ENCODE results near the gene C2orf66. TPM values are rescaled to one million over a fixed set of nuclear protein-coding genes. Genes with fewer than 3 reads are reported as not detected.

Gene C2orf66
- total and polyA plus RNA-seq, 2 donors (not counting 1 experiment from before 2014, with no cell fraction given) = not detected

DNA sequence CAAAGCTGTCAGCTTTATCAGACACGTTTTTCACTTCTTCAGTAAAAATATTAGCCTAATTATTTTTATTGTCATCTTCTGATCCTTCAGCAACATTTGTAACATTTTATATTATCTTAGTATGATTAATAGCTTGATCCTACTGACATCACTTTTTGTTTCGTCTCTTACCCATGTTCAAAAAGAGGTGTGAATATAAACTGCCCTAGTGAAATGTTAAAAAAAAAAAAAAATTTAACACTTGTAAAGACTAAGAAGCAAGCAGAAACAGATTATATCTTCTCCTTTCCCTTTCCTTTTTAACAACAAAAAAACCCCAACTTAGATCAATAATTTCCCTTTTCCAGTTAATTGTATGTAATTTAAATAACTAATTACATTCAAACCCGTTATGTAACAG lies 36.2 kb upstream of the C2orf66 start:
- POLR2A ChIA-PET = no interaction called here
- Histone ChIP-seq H4K20me1 (ENCODE audit: control insufficient read depth, insufficient read depth, low read length, poor library complexity, severe bottlenecking) (no peaks in the 10 kb centered on the region), H3K4me1 (ENCODE audit: control insufficient read depth in 2 of 2, insufficient read depth in 2 of 2, low read length in 2 of 2) (no peaks in the 10 kb centered on the region), H3K79me2 (ENCODE audit: control insufficient read depth, insufficient read depth, low read length) (no peaks in the 10 kb centered on the region), H3K4me2 (replicated peaks; ENCODE audit: low read depth, low read length, poor library complexity, severe bottlenecking) (no peak overlapping the region), H2AFZ (ENCODE audit: insufficient read depth, low read depth, low read length, poor library complexity, severe bottlenecking) (no peak overlapping the region), H3K9ac (ENCODE audit: low read length) (no peak overlapping the region), H3K4me3 (ENCODE audit: control extremely low read depth in 1 of 5, extremely low read depth in 1 of 5, insufficient read depth in 1 of 5, low read depth in 2 of 5, low read length in 4 of 5) (no peak overlapping the region), H3K9me3 (ENCODE audit: control extremely low read depth in 1 of 3, control insufficient read depth in 2 of 3, insufficient read depth in 1 of 3, low read length in 2 of 3) (no peaks in the 10 kb centered on the region), H3K27ac (ENCODE audit: low read length in 2 of 2) (no peak overlapping the region), H3K36me3 (replicated peaks in 1 of 2; ENCODE audit: control extremely low read depth in 1 of 2, control insufficient read depth in 1 of 2, extremely low read depth in 1 of 2, insufficient read depth in 2 of 2, low read length in 1 of 2) (no peaks in the 10 kb centered on the region), H3K27me3 (replicated peaks in 1 of 4; ENCODE audit: control extremely low read depth in 1 of 4, control insufficient read depth in 3 of 4, insufficient read depth in 4 of 4, low read length in 3 of 4) (no peaks in the 10 kb centered on the region)
- CTCF ChIA-PET = no interaction called here
- WGBS (ENCODE audit: insufficient coverage) = no CpG with 5 or more reads among the region's 3 CpGs
- ATAC-seq (ENCODE audit: low read depth) (no peak), DNase-seq (no peak)
- TF ChIP-seq, protein P1, sequence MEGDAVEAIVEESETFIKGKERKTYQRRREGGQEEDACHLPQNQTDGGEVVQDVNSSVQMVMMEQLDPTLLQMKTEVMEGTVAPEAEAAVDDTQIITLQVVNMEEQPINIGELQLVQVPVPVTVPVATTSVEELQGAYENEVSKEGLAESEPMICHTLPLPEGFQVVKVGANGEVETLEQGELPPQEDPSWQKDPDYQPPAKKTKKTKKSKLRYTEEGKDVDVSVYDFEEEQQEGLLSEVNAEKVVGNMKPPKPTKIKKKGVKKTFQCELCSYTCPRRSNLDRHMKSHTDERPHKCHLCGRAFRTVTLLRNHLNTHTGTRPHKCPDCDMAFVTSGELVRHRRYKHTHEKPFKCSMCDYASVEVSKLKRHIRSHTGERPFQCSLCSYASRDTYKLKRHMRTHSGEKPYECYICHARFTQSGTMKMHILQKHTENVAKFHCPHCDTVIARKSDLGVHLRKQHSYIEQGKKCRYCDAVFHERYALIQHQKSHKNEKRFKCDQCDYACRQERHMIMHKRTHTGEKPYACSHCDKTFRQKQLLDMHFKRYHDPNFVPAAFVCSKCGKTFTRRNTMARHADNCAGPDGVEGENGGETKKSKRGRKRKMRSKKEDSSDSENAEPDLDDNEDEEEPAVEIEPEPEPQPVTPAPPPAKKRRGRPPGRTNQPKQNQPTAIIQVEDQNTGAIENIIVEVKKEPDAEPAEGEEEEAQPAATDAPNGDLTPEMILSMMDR (IDR thresholded peaks at IDR 0.05) = no peak
- Mint-ChIP-seq H3K27me3 (no peaks in the 10 kb centered on the region), H3K27ac (no peak overlapping the region), H3K4me1 (no peaks in the 10 kb centered on the region), H3K4me3 (no peak overlapping the region), H3K9me3 (ENCODE audit: insufficient read depth) (no peaks in the 10 kb centered on the region)
- intact Hi-C loops (cut with micrococcal nuclease) = no loop called here

DNA sequence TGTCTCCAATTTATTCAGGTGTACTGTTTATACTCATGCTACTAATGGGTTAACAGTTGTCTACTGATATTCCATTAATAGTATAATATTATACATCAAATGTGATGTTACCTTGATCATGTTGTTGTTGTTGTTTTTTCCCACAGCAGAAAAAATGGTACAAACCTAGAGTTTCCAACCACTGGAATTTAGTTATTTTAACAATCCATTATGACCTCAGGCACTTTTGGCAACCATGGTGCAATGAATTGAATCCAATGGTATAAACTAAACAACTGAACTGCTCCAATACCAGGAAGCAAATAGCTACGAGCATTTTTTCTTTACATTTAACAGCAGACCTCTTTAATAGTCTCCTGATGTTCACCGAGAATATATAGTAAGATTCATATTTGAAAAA lies 31.0 kb upstream of the C2orf66 start:
- no peak overlapping the region for H2AFZ ChIP-seq (ENCODE audit: insufficient read depth, low read depth, low read length, poor library complexity, severe bottlenecking)
- Mint-ChIP-seq H3K27me3 (no peaks in the 10 kb centered on the region), H3K27ac (no peak overlapping the region), H3K9me3 (ENCODE audit: insufficient read depth) (no peaks in the 10 kb centered on the region), H3K4me3 (no peak overlapping the region), H3K4me1 (no peaks in the 10 kb centered on the region)
- H3K9ac ChIP-seq (ENCODE audit: low read length) = no peak overlapping the region
- H3K27me3 ChIP-seq (replicated peaks in 1 of 4; ENCODE audit: control extremely low read depth in 1 of 4, control insufficient read depth in 3 of 4, insufficient read depth in 4 of 4, low read length in 3 of 4) = no peaks in the 10 kb centered on the region
- CTCF ChIA-PET = no interaction called here
- ATAC-seq (ENCODE audit: low read depth) (no peak), DNase-seq (no peak)
- no CpG with 5 or more reads among the region's 2 CpGs for WGBS (ENCODE audit: insufficient coverage)
- POLR2A ChIA-PET = no interaction called here
- intact Hi-C loops (cut with micrococcal nuclease) = no loop called here
- TF ChIP-seq, protein P1 (IDR thresholded peaks at IDR 0.05) = no peak
- no peak for TF ChIP-seq EZH2 (IDR thresholded peaks at IDR 0.05; ENCODE audit: borderline replicate concordance, insufficient read depth, low read depth, low read length, poor library complexity, severe bottlenecking)
- no peaks in the 10 kb centered on the region for H4K20me1 ChIP-seq (ENCODE audit: control insufficient read depth, insufficient read depth, low read length, poor library complexity, severe bottlenecking)
- no peaks in the 10 kb centered on the region for H3K4me1 ChIP-seq (ENCODE audit: control insufficient read depth in 2 of 2, insufficient read depth in 2 of 2, low read length in 2 of 2)
- no peaks in the 10 kb centered on the region for H3K36me3 ChIP-seq (replicated peaks in 1 of 2; ENCODE audit: control extremely low read depth in 1 of 2, control insufficient read depth in 1 of 2, extremely low read depth in 1 of 2, insufficient read depth in 2 of 2, low read length in 1 of 2)
- no peaks in the 10 kb centered on the region for H3K79me2 ChIP-seq (ENCODE audit: control insufficient read depth, insufficient read depth, low read length)
- no peaks in the 10 kb centered on the region for H3K9me3 ChIP-seq (ENCODE audit: control extremely low read depth in 1 of 3, control insufficient read depth in 2 of 3, insufficient read depth in 1 of 3, low read length in 2 of 3)
- no peak overlapping the region for H3K4me2 ChIP-seq (replicated peaks; ENCODE audit: low read depth, low read length, poor library complexity, severe bottlenecking)
- H3K4me3 ChIP-seq (ENCODE audit: control extremely low read depth in 1 of 5, extremely low read depth in 1 of 5, insufficient read depth in 1 of 5, low read depth in 2 of 5, low read length in 4 of 5) = no peak overlapping the region
- no peak overlapping the region for H3K27ac ChIP-seq (ENCODE audit: low read length in 2 of 2)

Data from B cell (primary cell).